Measurements from ENCODE around the gene RETN. TPM values are rescaled to one million over a fixed set of nuclear protein-coding genes. Genes with fewer than 3 reads are reported as not detected.

RETN gene
- total RNA-seq, 1 donor from 2014 or later: not detected

- TF ChIP-seq, protein P1, sequence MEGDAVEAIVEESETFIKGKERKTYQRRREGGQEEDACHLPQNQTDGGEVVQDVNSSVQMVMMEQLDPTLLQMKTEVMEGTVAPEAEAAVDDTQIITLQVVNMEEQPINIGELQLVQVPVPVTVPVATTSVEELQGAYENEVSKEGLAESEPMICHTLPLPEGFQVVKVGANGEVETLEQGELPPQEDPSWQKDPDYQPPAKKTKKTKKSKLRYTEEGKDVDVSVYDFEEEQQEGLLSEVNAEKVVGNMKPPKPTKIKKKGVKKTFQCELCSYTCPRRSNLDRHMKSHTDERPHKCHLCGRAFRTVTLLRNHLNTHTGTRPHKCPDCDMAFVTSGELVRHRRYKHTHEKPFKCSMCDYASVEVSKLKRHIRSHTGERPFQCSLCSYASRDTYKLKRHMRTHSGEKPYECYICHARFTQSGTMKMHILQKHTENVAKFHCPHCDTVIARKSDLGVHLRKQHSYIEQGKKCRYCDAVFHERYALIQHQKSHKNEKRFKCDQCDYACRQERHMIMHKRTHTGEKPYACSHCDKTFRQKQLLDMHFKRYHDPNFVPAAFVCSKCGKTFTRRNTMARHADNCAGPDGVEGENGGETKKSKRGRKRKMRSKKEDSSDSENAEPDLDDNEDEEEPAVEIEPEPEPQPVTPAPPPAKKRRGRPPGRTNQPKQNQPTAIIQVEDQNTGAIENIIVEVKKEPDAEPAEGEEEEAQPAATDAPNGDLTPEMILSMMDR (IDR thresholded peaks at IDR 0.05; ENCODE audit: unreplicated experiment): no peak
- H3K27me3 Mint-ChIP-seq (ENCODE audit: unreplicated experiment): peaks cover 26% of the 10 kb centered on the region
- DNase-seq (ENCODE audit: low spot score): no peak
- H3K9me3 Mint-ChIP-seq (ENCODE audit: unreplicated experiment): no peaks in the 10 kb centered on the region
- H3K4me1 Mint-ChIP-seq (ENCODE audit: unreplicated experiment): peaks cover 21% of the 10 kb centered on the region
- H3K36me3 Mint-ChIP-seq (ENCODE audit: low read depth, unreplicated experiment): peaks cover 16% of the 10 kb centered on the region
- no peak within 1 kb of the TSS for H3K27ac Mint-ChIP-seq (ENCODE audit: unreplicated experiment)
- H3K4me3 Mint-ChIP-seq (ENCODE audit: unreplicated experiment): no peak within 1 kb of the TSS
Measured at GRCh38 chr19:7633698-7634097, 35.2 kb upstream of the RETN start, which contains the start of gene PCP2. Gene PCP2, minus strand, starts transcription at chr19:7633719. Its CDS starts 262 bp downstream, at chr19:7633457.

DNA sequence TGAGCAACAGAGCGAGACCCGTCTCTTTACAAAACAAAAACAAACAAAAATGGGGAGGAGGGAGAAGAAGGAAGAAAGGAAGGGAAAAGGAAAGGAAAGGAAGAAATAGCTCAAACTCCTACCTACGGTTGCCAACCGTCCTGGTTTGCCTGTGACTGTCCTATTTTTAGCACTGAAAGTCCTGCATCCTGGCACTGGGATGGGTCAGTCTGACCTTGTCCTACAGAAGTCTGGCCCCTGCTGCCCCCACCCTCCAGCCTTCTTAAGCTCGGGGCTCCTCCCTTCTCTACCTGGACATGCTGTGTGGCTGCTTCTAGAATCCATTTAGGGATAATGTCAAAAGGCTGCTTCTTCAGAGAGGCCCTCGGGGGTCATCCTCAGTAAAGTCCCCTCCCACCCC lies 33.2 kb upstream of the RETN start:
- peaks cover 2% of the 10 kb centered on the region for H3K4me1 Mint-ChIP-seq (ENCODE audit: unreplicated experiment)
- H3K4me3 Mint-ChIP-seq (ENCODE audit: unreplicated experiment): peak overlapping the region; percentile 62
- peaks cover 10% of the 10 kb centered on the region for H3K36me3 Mint-ChIP-seq (ENCODE audit: low read depth, unreplicated experiment)
- TF ChIP-seq, protein P1 (IDR thresholded peaks at IDR 0.05; ENCODE audit: unreplicated experiment): no peak
- no peak for DNase-seq (ENCODE audit: low spot score)
- no peaks in the 10 kb centered on the region for H3K9me3 Mint-ChIP-seq (ENCODE audit: unreplicated experiment)
- no peak overlapping the region for H3K27ac Mint-ChIP-seq (ENCODE audit: unreplicated experiment)
- peaks cover 19% of the 10 kb centered on the region for H3K27me3 Mint-ChIP-seq (ENCODE audit: unreplicated experiment)

- peaks cover 18% of the 10 kb centered on the region for H3K27me3 Mint-ChIP-seq (ENCODE audit: unreplicated experiment)
- H3K9me3 Mint-ChIP-seq (ENCODE audit: unreplicated experiment): no peaks in the 10 kb centered on the region
- peaks cover 10% of the 10 kb centered on the region for H3K36me3 Mint-ChIP-seq (ENCODE audit: low read depth, unreplicated experiment)
- TF ChIP-seq, protein P1 (IDR thresholded peaks at IDR 0.05; ENCODE audit: unreplicated experiment): no peak
- no peak for DNase-seq (ENCODE audit: low spot score)
- no peak overlapping the region for H3K27ac Mint-ChIP-seq (ENCODE audit: unreplicated experiment)
- no peaks in the 10 kb centered on the region for H3K4me1 Mint-ChIP-seq (ENCODE audit: unreplicated experiment)
- peak overlapping the region; percentile 88 for H3K4me3 Mint-ChIP-seq (ENCODE audit: unreplicated experiment)
Measured at GRCh38 chr19:7636317-7636690, 32.5 kb upstream of the RETN start.

DNA sequence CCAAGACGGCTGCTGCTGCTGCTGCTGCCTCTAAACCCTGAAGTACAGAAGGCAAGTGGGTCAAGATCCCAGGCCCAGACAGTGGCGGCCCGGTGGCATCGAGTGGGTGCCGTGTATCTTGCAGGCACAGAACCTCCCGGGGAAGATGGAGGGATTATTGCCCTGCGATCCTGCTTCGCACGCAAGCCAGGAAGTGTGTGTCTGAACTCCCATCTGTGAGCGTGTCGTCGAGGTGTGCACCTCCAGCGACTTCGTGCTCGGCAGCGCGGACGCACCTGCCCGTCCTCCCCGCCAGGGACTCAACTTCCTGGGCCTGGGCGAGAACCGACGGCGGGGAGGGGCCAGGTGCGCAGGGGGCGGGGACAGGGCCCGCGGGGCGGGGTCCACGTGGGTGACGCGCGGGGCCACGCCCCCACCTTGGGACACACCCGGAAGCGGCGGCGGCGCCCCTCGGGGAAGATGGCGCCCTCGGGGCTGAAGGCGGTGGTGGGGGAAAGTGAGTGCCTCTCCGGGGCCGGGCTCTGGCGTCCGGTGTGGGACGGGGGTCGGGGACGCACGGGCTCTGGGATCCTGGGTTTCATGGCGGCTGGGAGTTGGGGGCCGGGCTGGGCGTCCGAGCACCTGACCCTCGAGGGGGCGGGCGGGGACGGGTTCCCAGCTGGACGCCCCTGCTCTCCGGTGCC lies 32.0 kb upstream of the RETN start, which contains the start of gene STXBP2:
TSS of gene STXBP2 (plus strand) at position 420 of the 683 bp plus-strand sequence. CDS start at position 460, 40 bp downstream.
- no peaks in the 10 kb centered on the region for H3K9me3 Mint-ChIP-seq (ENCODE audit: unreplicated experiment)
- H3K27ac Mint-ChIP-seq (ENCODE audit: unreplicated experiment): no peak within 1 kb of the TSS
- peaks cover 10% of the 10 kb centered on the region for H3K36me3 Mint-ChIP-seq (ENCODE audit: low read depth, unreplicated experiment)
- H3K4me1 Mint-ChIP-seq (ENCODE audit: unreplicated experiment): no peaks in the 10 kb centered on the region
- peak within 1 kb of the TSS; percentile 88 for H3K4me3 Mint-ChIP-seq (ENCODE audit: unreplicated experiment)
- TF ChIP-seq, protein P1 (IDR thresholded peaks at IDR 0.05; ENCODE audit: unreplicated experiment): no peak
- peak; percentile 66 for DNase-seq (ENCODE audit: low spot score)
- H3K27me3 Mint-ChIP-seq (ENCODE audit: unreplicated experiment): peaks cover 18% of the 10 kb centered on the region

Measured in endothelial cell (in vitro differentiated cells).